Astrocyte (in vitro differentiated cells and primary cell): ENCODE data around the gene ATP11A. TPM values are rescaled to one million over a fixed set of nuclear protein-coding genes. Genes with fewer than 3 reads are reported as not detected.

Experiments used
- DNase-seq: peaks from one replicate; pipeline ENCODE4 v3.0.0-alpha.2; 2010; ENCODE audit warnings: low read depth
- FAIRE-seq: peaks from 2 replicates; lab custom pipeline; 2011; peaks lifted over from hg19 to GRCh38; lab: Jason Lieb, UNC
- H2AFZ ChIP-seq: 2 replicates; pipeline ENCODE4 v1.6.0; 2012; ENCODE audit warnings: low read depth, low read length, inconsistent platforms
- H3K27ac ChIP-seq: 2 replicates; pipeline ENCODE4 v1.5.1; 2011; ENCODE audit warnings: low read depth, low read length, inconsistent platforms
- H3K27me3 ChIP-seq: 2 replicates; pipeline ENCODE4 v1.6.0; 2011; ENCODE audit warnings: low read length, inconsistent platforms; ENCODE audit not compliant: insufficient read depth
- H3K36me3 ChIP-seq: 2 replicates; pipeline ENCODE4 v1.5.1; 2011; ENCODE audit warnings: low read length, inconsistent platforms; ENCODE audit not compliant: insufficient read depth
- H3K4me1 ChIP-seq: 2 replicates; pipeline ENCODE4 v1.5.1; 2011; ENCODE audit warnings: low read length, inconsistent platforms; ENCODE audit not compliant: insufficient read depth
- H3K4me2 ChIP-seq: 2 replicates; pipeline ENCODE4 v1.6.0; 2012; ENCODE audit warnings: low read length, inconsistent platforms
- H3K4me3 ChIP-seq: 2 replicates; pipeline ENCODE4 v1.5.1; 2011; ENCODE audit warnings: low read depth, mild to moderate bottlenecking, low read length, inconsistent platforms; ENCODE audit not compliant: insufficient read depth
- H3K79me2 ChIP-seq: 2 replicates; pipeline ENCODE4 v1.6.0; 2012; ENCODE audit warnings: mild to moderate bottlenecking, low read length, inconsistent platforms; ENCODE audit not compliant: insufficient read depth
- H3K9ac ChIP-seq: 2 replicates; pipeline ENCODE4 v1.6.0; 2012; ENCODE audit warnings: mild to moderate bottlenecking, low read length, inconsistent platforms
- H3K9me3 ChIP-seq: 2 replicates; pipeline ENCODE4 v1.5.1; 2012; ENCODE audit warnings: low read depth, mild to moderate bottlenecking, low read length, inconsistent platforms; ENCODE audit not compliant: insufficient read depth
- H4K20me1 ChIP-seq: 2 replicates; pipeline ENCODE4 v1.6.0; 2012; ENCODE audit warnings: low read length, inconsistent platforms; ENCODE audit not compliant: insufficient read depth
- H3K27ac Mint-ChIP-seq: one replicate; pipeline ENCODE4 v1.8.0; 2021; ENCODE audit warnings: mild to moderate bottlenecking, mixed read lengths; ENCODE audit not compliant: unreplicated experiment
- H3K27me3 Mint-ChIP-seq: one replicate; pipeline ENCODE4 v1.8.0; 2021; ENCODE audit warnings: low read depth, mixed read lengths; ENCODE audit not compliant: unreplicated experiment
- H3K36me3 Mint-ChIP-seq: one replicate; pipeline ENCODE4 v1.8.0; 2021; ENCODE audit warnings: low read depth, mixed read lengths; ENCODE audit not compliant: unreplicated experiment
- H3K4me1 Mint-ChIP-seq: one replicate; pipeline ENCODE4 v1.8.0; 2021; ENCODE audit warnings: low read depth, mixed read lengths; ENCODE audit not compliant: unreplicated experiment
- H3K4me3 Mint-ChIP-seq: one replicate; pipeline ENCODE4 v1.8.0; 2021; ENCODE audit warnings: mild to moderate bottlenecking, moderate library complexity, mixed read lengths; ENCODE audit not compliant: unreplicated experiment
- H3K9me3 Mint-ChIP-seq: one replicate; pipeline ENCODE4 v1.8.0; 2021; ENCODE audit warnings: mild to moderate bottlenecking, mixed read lengths; ENCODE audit not compliant: unreplicated experiment
- CTCF ChIP-seq: IDR thresholded peaks from 2 replicates; pipeline ENCODE4 v1.5.1; 2011; ENCODE audit warnings: low read depth, mild to moderate bottlenecking, inconsistent platforms, low read length, moderate library complexity; ENCODE audit not compliant: insufficient read depth
- EZH2 ChIP-seq: IDR thresholded peaks from 2 replicates; pipeline ENCODE4 v1.6.1; 2012; ENCODE audit warnings: mild to moderate bottlenecking, low read length, inconsistent platforms; ENCODE audit not compliant: insufficient read depth
- total RNA-seq: library from RNA; stranded (reverse); gene quantifications from 2 replicates; pipeline ENCODE4 v1.2.1, GENCODE V29; 2021

Gene ATP11A
- total RNA-seq, 1 donor from 2014 or later: 38.9 TPM

- Histone ChIP-seq H3K9ac (no peak overlapping the region), H3K4me2 (no peak overlapping the region), H3K79me2 (no peaks in the 10 kb centered on the region), H3K27ac (no peak overlapping the region), H3K9me3 (peaks cover 12% of the 10 kb centered on the region), H3K36me3 (no peaks in the 10 kb centered on the region), H3K27me3 (peaks cover 9% of the 10 kb centered on the region), H3K4me3 (no peak overlapping the region), H3K4me1 (no peaks in the 10 kb centered on the region), H4K20me1 (no peaks in the 10 kb centered on the region), H2AFZ (no peak overlapping the region)
- Mint-ChIP-seq H3K27me3 (peaks cover 21% of the 10 kb centered on the region), H3K4me1 (peaks cover 27% of the 10 kb centered on the region), H3K4me3 (no peak overlapping the region), H3K9me3 (peaks cover 15% of the 10 kb centered on the region), H3K36me3 (peaks cover 12% of the 10 kb centered on the region), H3K27ac (no peak overlapping the region)
- no peak for TF ChIP-seq EZH2
- TF ChIP-seq CTCF: no peak
- DNase-seq (no peak), FAIRE-seq (no peak)
Observed at GRCh38 chr13:112905619-112905989, 215.8 kb downstream of the ATP11A start.

- Mint-ChIP-seq H3K27me3 (peaks cover 18% of the 10 kb centered on the region), H3K4me1 (peaks cover 28% of the 10 kb centered on the region), H3K9me3 (peaks cover 15% of the 10 kb centered on the region), H3K27ac (peak overlapping the region; percentile 7), H3K4me3 (no peak overlapping the region), H3K36me3 (peaks cover 13% of the 10 kb centered on the region)
- Histone ChIP-seq H3K36me3 (no peaks in the 10 kb centered on the region), H3K4me3 (no peak overlapping the region), H3K27ac (no peak overlapping the region), H3K4me1 (no peaks in the 10 kb centered on the region), H4K20me1 (no peaks in the 10 kb centered on the region), H3K79me2 (no peaks in the 10 kb centered on the region), H3K9me3 (peaks cover 12% of the 10 kb centered on the region), H3K27me3 (peaks cover 9% of the 10 kb centered on the region), H2AFZ (no peak overlapping the region), H3K4me2 (no peak overlapping the region), H3K9ac (no peak overlapping the region)
- TF ChIP-seq EZH2 (no peak), CTCF (no peak)
- DNase-seq (no peak), FAIRE-seq (no peak)
Observed at GRCh38 chr13:112905990-112906641, 216.3 kb downstream of the ATP11A start.

DNA sequence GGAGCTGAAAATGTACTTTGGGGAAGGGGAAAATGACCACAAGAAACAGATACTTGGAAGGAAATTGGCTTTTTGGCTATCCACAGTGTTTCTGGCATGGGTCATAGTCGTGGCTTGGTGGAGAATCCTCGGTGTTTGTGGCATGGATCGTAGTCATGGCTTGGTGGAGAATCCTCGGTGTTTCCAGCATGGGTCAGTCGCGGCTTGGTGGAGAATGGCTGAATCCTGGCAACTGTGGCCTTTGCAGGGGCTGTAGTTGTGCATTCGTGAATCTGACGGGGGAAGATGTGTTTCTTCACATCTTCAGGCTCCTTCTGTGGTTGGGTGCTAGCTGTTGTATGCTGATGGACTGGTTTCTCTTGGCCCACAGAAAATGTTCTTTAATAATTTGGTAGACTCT, 217.4 kb downstream of the ATP11A start:
- no peak overlapping the region for H3K4me3 Mint-ChIP-seq
- H3K9me3 ChIP-seq: peaks cover 12% of the 10 kb centered on the region
- peaks cover 28% of the 10 kb centered on the region for H3K4me1 Mint-ChIP-seq
- H3K9me3 Mint-ChIP-seq: peaks cover 15% of the 10 kb centered on the region
- H3K27me3 Mint-ChIP-seq: peaks cover 14% of the 10 kb centered on the region
- H3K27ac Mint-ChIP-seq: no peak overlapping the region
- FAIRE-seq: no peak
- no peak overlapping the region for H3K4me3 ChIP-seq
- no peaks in the 10 kb centered on the region for H3K36me3 ChIP-seq
- H4K20me1 ChIP-seq: no peaks in the 10 kb centered on the region
- H2AFZ ChIP-seq: no peak overlapping the region
- no peak overlapping the region for H3K4me2 ChIP-seq
- no peak overlapping the region for H3K27ac ChIP-seq
- TF ChIP-seq CTCF (no peak), EZH2 (no peak)
- DNase-seq: no peak
- no peaks in the 10 kb centered on the region for H3K4me1 ChIP-seq
- no peaks in the 10 kb centered on the region for H3K79me2 ChIP-seq
- H3K36me3 Mint-ChIP-seq: peaks cover 13% of the 10 kb centered on the region
- H3K27me3 ChIP-seq: peaks cover 9% of the 10 kb centered on the region
- no peak overlapping the region for H3K9ac ChIP-seq
